GM18511 (cell line): ENCODE data around the gene FOCAD.
"Not testable (repeated sequence)": the region's sequence is repeated elsewhere in the genome, so short reads cannot be mapped to it uniquely, and the experiment has no call there.

Experiments used
- ATAC-seq: cut with Tn5 transposase; IDR thresholded peaks from one replicate; pipeline ENCODE4 v1.9.1; 2021; ENCODE audit warnings: mild to moderate bottlenecking, moderate library complexity; ENCODE audit not compliant: unreplicated experiment

The FOCAD gene, protein sequence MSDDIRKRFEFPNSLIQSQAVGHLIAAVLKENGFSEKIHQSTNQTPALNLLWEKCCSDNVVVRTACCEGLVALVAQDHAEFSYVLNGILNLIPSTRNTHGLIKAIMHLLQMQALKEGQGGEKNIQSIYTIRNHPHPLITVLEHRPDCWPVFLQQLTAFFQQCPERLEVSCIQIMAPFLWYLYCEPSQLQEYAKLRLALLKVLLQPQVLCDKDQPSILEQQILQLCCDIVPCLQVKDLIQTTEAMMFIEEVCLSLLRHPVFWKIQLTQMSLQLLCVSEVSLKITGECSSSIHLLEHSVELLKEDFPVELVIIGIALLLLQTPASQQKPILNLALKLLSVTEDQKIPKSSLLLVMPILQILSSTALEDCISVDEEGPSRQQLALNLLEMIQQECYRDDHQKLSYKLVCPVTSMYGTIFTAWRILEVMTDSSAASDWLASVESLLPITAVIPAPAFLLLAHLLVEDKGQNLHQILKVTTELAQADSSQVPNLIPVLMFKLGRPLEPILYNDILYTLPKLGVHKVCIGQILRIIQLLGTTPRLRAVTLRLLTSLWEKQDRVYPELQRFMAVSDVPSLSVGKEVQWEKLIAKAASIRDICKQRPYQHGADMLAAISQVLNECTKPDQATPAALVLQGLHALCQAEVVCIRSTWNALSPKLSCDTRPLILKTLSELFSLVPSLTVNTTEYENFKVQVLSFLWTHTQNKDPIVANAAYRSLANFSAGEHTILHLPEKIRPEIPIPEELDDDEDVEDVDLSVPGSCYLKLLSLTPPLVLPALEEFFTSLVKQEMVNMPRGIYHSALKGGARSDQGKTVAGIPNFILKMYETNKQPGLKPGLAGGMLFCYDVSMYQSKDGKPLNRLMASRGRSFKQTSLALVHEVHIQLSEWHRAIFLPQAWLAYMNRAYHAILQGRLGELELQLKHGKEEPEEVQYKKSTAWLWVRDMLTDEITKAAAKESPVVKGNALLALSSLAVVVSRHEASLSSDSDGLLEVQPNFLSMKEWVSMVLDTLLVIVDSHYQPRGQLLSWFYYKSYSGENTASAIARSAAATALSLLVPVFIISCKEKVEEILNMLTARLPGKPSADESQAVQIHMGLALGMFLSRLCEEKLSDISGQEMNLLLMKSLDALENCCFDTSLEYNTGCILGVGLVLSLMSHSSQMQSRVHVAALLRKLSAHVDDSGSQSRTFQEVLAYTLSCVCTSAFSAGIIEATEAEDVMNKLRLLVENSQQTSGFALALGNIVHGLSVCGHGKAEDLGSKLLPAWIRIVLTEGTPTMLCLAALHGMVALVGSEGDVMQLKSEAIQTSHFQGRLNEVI (N-terminal part only)

GRCh38 chr9:20684035-20684874 is at the start of gene FOCAD:
Gene FOCAD (plus strand): TSS chr9:20684259. CDS start chr9:20715354, 31,095 bp downstream.
- peak; percentile 97 for ATAC-seq

DNA sequence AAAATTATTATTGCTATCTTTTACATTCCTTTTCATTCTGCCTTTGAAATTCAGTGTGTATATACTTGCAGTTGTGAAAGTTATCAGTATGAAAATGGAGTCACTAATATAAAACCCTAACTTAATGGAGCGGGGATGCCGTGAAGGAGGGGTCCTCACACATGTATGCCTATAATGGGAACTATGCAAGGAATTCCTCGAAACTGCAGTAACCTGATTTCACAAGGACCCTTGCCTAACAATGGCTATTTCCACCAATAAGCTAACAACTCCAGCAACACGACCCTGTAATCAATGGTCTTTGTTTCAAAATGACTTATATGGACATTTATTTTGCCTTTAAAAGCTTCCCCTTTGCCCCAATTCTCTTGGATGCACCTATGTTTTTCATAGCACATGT is 49.2 kb upstream of the FOCAD start:
- no peak for ATAC-seq

- ATAC-seq = no peak
These were observed 47.1 kb upstream of the FOCAD start for GRCh38 chr9:20636888-20637440.

DNA sequence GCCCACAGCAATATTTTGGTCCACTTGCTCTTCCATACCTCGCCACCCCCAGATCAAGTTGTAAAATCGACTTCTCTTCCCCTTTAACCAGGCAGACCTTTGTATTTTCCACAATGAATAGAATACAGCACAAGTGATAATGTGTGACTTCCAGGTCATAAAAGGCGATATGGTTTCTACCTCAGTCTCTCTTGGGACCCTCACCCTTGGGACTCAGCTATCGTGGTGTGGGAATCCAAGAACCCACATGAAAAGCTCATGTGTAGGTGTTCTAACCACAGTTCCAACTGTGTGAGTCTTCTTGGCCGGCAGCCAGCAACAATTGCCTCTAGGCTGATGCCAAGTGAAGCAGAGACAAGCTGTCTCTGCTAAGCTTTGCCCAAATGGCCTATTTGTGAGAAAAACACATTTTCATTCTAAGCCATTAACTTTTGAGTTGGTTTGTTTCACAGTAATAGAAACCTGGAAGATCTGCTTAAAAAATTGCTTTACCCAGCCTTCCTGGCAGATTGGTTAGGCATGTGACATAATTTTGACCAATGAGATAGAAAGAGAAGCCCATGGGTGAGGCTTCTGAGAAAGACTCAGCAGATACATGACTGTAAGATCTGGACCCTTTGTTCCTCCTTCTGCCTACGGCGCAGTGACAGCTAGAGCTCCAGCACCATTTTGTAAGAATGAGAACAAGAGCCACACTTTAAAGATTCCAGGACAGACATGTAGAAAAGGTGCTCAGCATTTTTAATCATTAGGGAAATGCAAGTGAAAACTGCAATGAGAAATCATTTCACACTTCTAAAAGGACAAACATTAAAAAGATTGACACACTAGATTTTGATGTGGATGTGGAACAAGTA is 43.5 kb upstream of the FOCAD start:
- ATAC-seq = peak; percentile 92

DNA sequence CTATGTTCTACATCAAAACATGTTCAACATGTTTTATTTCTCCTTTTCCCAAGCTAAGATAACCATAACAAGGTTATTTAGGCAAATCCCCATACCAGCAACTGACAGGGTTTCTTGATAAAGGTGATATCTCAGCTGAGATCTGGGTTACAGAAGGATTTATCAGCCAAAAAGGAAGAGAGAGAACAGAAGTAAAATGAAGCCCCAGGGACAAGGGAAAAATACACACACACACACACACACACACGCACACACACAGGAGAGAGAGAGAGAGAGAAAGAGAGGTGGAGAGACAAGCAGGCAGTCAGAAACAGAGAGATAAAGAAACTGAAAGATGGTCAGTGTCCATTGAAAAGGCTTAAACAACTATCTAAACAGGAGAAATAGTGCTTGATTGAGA is 42.0 kb upstream of the FOCAD start:
- no peak for ATAC-seq

DNA sequence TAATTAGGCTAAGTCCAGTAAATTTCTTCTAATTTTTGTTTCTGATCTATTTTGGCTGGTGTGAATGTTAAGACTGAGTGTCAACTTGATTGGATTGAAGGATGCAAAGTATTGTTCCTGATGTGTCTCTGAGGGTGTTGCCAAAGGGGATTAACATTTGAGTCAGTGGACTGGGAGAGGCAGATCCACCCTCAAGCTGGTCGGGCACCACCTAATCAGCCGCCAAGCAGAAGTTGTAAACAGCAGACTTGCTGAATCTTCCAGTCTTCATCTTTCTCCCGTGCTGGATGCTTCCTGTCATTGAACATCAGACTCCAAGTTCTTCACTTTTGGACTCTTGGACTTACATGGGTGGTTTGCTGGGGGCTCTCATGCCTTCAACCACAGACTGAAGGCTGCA is 40.4 kb upstream of the FOCAD start:
- no peak for ATAC-seq

DNA sequence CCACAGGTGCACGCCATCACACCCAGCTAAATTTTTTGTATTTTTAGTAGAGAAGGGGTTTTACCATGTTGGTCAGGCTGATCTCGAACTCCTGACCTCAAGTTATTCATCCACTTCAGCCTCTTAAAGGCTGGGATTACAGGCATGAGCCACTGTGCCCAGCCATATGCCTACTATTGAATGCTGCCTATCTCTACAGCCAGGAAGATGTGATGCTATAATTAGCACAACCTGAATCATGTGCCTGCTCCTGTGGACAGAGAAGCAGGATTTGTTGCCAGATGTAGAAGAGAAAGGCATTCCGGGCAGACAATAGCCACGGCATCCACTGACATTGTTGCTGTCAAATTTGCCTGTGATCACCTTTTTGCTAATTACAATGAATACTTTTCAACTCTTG is 37.4 kb upstream of the FOCAD start:
- no peak for ATAC-seq

DNA sequence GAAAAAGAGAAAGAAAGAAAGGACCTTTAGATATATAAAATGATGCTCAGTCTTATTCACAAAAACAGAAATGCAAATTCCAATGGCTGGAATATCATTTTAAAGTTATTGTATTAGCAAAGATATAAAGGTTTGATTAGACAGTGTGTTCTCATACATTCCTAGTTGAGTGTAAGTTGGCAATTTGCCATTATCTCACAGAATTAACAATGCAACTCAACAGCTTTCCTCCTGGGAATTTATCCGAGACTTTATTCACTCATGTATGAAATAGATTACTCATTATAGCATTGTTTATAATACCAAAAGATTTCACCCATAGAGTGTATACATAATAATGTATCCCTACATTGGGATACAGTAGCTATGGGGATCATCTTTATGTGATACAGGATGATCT is 34.7 kb upstream of the FOCAD start:
- no peak for ATAC-seq

- no peak for ATAC-seq
These were observed 33.7 kb upstream of the FOCAD start for GRCh38 chr9:20650313-20650712.

DNA sequence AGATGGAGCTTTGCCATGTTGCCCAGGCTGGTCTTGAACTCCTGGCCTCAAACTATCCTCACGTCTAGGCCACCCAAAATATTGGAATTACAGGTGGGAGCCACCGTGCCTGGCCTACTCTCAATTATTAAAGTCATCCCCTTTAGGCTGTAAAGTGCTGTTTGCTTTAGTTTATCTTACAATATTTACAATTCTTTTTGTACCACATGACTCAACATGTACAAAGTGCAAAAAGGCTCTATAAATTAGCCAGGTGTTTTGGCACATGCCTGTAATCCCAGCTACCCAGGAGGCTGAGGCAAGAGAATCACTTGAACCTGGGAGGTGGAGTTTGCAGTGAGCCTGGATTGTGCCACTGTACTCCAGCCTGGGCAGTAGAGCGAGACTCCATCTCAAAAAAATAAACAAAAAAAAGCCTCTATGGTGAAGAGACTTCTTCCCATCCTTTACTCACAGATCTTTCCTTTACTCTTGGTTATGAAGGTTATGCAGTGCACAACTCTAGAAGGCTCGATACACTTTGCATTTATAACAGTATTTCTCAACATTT is 33.2 kb upstream of the FOCAD start:
- ATAC-seq = no peak

- ATAC-seq = no peak
These were observed 32.1 kb upstream of the FOCAD start for GRCh38 chr9:20651939-20652338.

DNA sequence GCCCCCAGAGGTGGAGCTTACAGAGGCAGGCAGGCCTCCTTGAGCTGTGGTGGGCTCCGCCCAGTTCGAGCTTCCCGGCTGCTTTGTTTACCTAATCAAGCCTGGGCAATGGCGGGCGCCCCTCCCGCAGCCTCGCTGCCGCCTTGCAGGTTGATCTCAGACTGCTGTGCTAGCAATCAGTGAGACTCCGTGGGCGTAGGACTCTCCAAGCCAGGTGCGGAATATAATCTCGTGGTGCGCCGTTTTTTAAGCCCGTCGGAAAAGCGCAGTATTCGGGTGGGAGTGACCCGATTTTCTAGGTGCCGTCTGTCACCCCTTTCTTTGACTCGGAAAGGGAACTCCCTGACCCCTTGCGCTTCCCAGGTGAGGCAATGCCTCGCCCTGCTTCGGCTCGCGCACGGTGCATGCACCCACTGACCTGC is 25.8 kb upstream of the FOCAD start:
- not testable (repeated sequence) for ATAC-seq

GRCh38 chr9:20658677-20659473 is 25.2 kb upstream of the FOCAD start:
- no peak for ATAC-seq

- no peak for ATAC-seq
These were observed 24.5 kb upstream of the FOCAD start for GRCh38 chr9:20659474-20659967.

DNA sequence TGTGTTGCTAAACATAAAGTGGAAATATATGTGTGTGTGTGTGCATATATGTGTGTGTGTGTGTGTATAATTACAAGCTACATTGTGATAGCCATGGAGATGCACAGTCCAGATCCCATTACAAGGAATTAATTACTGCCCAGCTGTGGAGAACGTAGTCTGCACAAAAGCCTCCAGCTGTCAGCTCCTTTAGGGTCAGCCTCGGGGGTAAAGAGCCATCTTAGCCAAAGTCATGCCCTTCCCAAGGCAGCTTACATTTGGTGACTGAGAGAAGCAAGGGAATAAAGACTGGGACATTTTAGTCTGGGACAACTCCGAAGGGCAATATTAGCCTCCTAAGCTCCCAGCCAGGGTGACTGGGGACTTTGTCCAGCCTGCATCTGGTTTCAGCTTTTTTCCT is 21.9 kb upstream of the FOCAD start:
- ATAC-seq = no peak

DNA sequence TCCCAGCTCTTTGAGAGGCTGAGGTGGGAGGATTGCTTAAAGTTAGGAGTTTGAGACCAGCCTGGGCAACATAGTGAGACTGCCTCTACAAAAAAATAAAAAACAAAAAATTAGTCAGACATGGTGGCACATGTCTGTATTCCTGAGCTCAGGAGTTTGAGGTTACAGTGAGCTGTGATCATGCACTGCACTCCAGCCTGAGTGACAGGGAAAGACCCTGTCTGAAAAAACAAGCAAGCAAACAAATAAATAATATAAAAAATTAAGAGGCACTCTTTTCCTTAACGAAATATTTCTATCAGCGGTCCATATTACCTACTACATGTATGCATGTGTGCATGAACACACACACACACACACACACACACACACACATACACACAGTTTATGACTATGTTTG is 20.9 kb upstream of the FOCAD start:
- no peak for ATAC-seq

- ATAC-seq = no peak
These were observed 19.6 kb upstream of the FOCAD start for GRCh38 chr9:20664501-20664900.

GRCh38 chr9:20670395-20670794 is 13.7 kb upstream of the FOCAD start:
- ATAC-seq = no peak
